RPMI7951 (cell line): Measurements from ENCODE around the gene QKI. TPM values are rescaled to one million over a fixed set of nuclear protein-coding genes. Genes with fewer than 3 reads are reported as not detected.
"Not testable (repeated sequence)": the region's sequence is repeated elsewhere in the genome, so short reads cannot be mapped to it uniquely, and the experiment has no call there.

ENCODE experiments used
- DNase-seq: peaks from one replicate; pipeline ENCODE4 v3.0.0-alpha.2; 2012; ENCODE audit warnings: low read depth
- total RNA-seq: library from RNA; depleted of rRNA; stranded (reverse); fragments of >200 nt; shearing (Covaris generic); gene quantifications from 2 replicates; pipeline ENCODE4 v1.2.3, GENCODE V29; 2014

Gene QKI
- total RNA-seq, 1 experiment from 2014 or later: 192 TPM

DNA sequence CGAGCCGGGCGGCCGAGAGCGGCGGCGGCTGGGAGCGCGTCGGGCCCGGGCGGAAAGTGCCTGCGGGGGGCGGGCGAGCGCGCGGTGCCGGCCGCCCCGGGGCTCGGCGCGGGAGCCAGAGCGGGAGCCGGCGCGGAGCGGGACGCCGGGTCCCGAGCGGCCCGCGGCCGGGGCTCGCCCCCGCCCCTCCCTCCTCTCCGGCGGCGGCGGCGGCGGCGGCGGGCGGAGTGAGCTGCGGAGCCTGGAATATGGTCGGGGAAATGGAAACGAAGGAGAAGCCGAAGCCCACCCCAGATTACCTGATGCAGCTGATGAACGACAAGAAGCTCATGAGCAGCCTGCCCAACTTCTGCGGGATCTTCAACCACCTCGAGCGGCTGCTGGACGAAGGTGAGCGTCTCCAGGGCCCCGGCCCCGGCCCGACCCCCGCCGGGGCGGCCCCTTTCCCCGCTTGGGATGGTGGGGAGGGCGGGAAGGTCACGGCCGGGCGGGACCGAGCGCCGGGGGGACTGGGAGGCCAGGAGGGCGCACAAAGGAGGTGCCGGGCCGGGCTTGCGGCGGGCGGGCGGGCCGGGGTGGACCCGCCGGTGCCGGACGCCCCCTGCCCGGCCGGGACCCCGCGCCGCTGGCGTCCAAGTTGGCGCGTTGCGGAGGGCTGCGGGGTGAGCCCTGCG lies 565 bp downstream of the QKI start:
- DNase-seq: no peak

DNA sequence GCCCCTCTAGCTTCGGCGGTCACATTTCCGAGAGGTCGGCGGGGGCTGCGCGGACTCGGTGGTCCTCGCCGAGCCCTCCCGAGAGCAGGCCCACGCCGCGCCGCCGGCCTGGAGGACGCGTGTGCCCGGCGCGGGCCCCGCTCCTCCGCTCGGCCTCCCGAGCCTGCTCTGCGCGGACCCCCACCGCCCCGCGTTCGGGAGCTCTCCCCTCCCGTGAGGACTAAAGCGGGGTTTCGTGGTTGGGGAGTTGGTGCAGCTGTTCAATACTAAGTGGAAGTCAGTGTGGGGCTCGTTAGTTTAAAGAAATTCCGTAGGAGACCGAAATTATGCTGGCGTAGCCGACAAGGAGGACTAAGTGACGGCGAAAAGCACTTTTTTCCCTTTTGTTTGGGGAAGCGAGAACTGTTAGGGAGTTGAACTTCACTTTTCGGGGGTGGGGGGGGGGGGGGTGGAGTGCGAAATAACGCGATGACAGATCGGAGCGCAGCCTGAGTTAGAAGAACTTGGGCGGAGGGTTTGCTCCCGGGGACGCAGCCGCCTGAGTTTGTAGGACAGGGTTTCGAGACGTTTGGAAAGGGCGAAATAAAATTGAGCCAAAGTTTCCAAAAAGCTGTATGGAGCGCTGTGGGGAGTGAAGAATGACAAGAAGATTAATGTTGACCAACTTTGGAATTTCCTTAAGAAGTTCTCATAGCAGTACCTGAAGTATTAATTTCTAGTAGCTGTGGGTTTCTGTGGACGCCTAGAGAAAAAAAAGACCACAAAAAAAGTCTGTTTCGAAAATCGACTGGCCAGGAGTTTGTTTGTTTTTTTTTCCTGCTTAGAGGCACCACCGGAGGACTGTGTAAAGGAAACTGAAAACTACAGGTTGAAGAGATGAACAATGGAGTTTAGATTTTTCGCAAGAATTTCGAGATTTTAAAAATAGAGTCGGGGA lies 1.4 kb downstream of the QKI start:
- DNase-seq: peak; percentile 50

DNA sequence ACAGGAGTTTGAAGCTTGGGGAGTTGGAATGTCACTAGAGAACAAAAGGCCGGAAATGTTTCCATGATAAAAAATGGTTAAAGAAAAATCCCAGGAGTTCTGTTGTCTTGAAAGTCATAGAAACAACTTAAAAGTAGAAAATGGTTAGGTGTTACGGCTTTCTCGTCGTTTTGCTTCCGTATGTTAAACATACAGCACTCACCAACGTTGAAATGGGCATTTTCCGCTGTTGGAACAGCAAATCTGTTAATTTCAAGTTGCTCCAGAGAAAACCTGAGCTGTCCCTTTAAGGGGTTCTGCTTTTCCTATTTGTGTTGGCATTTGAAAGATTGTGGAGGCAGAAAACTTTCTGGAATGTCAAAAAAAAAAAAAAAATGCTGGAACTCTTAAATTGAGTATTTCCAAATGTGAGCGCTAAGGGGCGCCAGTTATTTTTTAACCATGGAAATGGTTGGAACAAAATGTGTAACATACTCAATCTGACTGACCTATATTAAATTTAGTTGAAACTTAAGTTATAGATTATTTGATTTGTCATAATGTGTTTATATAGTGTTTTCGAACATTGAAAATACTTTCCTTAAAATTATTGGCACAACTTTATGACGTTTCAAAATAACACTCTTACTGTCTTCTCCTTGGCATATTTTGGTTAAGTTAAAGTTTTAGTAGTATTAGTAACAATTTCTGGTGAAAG lies 2.2 kb downstream of the QKI start:
- peak; percentile 88 for DNase-seq

DNA sequence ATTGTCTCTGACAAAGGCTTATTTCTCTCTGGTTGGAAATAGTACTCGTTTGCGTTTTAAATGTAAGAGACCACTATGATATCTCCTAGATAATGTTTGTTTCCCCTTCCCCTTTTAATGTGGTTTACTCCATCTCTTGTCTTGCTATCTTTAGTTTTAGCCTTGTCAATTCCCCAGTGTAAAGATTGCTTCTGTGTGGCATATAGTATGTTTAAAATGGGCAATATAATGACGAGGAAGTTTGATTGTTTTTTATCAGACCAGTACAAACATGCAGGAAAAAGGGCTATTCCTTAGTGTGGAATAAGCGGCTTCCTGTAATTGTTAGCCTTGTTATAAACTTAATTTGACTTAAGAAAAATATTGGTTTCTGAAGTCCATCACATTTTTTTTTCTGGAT lies 3.1 kb downstream of the QKI start:
- DNase-seq: no peak

DNA sequence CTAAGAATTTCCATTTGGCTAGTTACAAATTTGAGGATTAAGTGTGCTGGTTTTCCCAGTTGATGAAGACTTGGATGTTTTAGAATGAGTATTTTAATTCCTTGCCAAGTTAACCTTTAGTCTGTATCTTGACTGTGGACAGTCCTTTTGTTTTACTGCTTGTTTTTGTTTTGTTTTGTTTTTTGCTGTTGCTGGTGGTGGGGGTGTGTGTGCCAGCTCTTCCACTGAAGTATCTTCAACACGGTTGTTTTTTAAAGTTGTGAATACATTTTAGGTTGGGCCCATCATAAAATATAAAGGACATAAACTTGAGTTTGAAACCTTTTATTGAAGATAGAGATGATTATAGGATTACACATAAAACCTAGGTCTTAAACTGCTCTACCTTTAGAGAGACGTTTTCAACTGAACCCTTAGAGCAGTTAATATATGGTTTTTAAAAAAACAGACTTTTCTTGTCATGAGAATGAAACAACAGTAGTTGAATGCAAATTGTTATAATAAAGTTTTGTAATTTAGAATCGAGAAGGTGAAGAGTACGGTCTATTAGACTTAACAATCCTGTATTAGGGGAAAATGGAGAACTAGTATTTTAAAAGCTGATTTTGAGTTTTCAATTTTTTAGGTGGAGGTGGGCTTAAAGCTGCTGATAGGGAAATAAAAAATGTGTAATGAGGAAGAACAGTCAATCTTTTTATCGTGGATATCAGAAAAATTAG lies 4.0 kb downstream of the QKI start:
- DNase-seq: no peak

DNA sequence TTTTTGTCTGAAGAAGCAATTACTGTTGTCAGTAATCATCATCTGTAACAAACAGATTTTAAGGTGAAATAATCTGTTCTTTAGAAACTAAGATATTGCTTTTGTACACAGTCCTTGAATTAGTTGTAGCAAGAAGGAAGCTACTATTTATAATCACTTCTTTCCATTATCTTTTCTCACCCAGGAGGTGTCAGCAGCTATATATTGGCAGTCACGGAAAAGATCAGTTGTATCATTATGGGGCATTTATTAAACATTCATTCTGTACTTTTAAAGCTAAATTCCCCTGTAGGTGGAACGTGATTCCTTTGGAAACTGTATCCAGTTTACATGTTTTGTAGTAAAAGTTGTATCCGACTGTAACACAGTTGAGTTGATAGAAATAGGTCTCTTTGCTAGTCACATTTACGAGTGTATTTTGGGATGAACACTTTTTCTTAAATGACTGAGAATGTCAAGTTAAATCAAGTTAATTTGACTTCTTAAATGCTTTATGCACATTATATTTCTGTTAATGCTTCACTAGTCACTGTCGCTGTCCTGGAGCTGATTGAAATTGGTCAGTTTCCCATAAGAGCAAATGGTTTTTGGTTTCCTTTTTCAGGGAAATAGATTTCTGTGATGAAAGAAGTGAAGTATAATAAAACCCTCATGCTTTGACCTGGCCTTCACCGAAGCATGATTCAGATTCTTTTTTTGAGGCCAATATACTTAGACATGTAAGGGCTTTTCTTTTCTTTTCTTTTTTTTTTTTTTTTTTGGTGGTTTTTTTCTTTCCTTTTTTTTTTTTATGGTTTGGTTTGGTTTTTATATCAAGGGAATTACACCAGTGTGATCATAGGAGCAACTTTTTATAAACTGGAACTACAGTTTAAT lies 5.1 kb downstream of the QKI start:
- DNase-seq: peak; percentile 53

DNA sequence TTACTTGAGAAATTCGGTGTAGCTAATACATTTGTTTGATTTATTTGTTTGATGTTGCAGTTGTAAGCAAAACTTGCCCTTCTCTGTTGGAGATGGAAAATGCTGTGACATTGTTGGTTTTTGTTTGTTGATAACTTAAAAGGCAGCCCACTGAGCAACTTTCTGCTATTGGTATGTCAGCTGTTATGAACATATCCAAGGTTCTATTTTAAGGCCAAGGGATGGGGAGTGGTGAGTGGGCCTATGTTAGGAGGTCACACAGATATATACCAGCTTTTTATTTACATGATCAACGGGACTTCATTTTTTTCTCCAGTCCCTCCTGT lies 5.7 kb downstream of the QKI start:
- no peak for DNase-seq

DNA sequence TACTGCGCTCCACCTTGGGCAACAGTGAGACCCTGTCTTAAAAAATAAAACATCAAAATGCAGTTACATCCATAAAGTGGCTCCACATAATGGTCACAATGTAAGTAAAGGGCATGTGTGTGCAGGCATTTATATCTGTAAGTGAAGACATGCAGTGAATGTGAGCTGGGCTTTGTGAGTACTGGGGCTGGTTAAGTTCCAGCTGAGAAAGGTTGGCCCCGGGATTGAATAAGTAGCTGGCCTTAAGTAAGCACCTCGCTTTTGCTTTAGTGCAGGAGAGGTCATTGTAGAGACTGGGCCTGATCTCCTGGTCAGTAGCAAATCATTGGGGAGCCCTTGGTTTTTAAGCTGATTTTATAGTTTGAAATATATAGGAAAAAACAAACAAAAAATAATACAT lies 8.0 kb downstream of the QKI start:
- DNase-seq: no peak

DNA sequence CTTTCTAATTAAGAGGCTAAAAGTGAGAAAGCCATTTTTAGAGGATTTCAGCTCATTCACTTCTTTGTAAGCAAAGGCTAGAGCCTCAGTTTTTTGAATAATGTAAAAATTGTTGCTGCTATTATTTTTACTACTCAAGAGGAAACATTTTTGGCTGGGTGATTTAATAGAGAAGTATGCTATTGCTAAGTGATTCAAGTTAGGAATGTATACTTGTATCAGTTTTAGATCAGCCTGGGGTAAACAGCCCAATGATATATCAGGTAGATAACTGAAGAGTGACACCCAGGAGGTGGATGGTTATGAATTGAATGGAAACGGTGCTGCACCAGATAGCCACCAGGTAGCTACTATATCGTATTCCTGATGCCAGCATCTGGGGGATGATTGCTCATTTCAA lies 9.2 kb downstream of the QKI start:
- no peak for DNase-seq

DNA sequence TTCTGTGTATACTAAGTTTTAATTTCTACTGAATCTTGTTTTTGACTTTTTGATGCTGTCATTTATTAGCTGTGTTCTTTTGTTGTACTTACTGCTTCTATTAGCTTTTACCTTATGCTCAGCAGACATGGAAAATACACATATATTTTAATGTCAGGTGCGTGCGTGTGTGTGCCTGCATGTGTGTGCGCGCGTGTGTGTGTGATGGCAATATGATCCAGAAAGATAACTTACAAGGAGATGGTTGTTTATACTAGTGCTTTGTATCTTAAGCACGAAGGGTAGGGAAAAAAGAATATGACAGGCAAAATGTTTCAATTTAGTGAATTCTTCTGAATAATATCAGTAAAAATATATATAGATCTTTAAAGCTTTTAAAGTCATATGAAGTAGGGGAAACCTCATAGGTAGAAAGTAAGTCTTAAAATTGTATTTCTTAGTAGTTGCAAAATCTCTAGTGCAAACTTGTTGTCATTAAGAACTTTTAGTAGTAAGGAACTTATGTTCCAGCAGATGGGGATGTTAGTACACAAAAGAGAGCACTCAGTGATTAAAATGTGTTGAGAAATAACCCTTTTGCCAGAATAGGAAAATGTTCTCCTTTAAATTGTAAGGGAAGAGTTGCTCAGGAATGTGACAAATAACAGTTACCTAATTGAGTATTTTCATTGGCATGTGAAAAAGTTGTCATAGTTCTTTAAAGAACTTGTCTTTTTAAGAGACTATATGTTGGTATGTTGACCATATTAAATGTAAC lies 13.2 kb downstream of the QKI start:
- DNase-seq: peak; percentile 64

DNA sequence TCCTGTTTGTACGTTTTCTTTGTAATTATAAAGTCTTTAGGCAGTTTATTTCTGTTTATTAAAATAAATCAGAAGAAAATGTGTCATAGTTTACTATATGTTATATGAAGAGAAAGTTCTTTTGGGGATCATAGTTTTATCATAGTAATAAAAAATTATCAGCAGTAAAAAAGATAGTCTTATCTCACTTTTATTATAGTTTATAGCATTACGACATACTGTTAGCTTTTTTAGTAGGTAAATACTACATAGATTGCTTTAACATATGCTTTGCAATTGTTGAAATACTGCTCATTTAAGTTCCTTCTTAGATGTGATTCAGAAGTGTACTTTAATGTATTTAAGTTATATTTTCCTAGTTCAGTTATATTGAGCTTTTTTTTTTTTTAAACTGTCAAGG lies 13.9 kb downstream of the QKI start:
- no peak for DNase-seq

DNA sequence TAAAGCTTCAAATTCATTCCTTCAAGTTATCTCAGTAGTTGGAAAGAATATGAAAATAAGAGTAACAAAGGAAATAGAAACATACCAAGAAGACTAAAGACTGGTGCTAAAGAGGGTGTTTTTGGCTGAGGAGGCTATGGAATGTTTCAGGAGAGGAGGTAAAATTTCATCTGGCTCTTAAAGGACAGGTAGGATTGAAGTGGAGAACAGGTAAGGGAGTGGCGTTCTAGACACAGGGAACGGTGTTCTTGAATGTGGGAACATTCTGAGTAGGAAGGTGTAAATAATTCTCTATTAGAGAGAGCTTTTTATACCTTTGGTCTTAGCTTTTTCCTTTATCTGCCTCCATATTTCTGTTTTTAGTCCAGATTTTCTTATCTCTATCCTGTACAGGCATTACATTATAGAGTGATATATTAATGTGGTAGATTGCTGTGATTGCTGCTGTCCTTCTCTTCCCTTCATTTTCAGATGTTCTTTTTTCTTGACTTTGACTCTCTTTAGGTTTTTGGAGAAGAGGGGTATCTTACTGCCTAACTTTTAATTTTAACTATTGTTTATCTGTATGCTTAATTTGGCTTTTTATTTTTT lies 15.4 kb downstream of the QKI start:
- no peak for DNase-seq

DNA sequence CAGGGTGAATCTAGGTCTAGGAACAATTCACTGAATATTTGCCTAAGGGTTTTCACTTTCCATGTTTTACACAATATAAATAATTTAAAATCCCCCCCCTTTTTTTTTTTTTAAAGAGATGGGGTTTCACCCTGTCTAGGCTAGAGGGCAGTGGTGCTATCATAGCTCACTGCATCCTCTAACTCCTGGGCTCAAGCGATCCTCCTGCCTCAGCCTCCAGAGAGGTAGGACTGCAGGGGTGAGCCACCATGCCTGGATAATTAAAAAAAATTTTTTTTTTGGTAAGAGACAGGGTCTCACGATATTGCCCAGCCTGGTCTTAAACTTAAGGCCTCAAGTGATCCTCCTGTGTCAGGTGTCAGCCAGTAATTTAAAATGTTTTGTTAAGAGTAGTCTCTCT lies 17.8 kb downstream of the QKI start:
- no peak for DNase-seq

DNA sequence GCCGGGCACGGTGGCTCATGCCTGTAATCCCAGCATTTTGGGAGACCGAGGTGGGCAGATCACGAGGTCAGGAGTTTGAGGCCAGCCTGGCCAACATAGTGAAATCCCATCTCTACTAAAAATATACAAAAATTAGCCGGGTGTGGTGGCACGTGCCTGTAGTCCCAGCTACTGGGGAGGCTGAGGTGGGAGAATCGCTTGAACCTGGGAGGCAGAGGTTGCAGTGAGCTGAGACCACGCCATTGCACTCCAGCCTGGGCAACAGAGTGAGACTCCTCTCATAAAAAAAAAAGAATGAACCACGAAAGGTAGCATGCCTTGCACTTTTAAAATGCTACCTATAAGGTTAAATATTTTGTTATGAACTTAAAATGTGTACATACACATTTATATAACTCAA lies 19.0 kb downstream of the QKI start:
- DNase-seq: not testable (repeated sequence)

DNA sequence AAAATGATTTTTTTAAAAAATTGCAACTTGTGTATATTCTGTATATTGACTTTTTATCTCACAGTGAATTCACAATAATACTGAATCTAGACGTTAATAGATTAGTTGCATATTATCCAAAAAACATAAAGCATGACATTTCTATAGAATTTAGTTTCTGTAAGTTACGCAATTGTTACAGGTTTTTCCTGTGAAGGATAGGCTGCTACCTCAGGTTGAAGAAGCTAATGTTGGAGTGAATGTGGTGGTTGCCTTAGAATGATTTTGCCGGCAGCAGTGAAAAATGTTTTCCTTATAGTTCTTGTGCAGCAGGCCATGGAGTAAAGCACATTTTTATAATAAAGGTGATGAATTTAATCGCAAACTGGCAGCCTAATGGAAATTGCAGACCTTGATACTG lies 20.5 kb downstream of the QKI start:
- no peak for DNase-seq

DNA sequence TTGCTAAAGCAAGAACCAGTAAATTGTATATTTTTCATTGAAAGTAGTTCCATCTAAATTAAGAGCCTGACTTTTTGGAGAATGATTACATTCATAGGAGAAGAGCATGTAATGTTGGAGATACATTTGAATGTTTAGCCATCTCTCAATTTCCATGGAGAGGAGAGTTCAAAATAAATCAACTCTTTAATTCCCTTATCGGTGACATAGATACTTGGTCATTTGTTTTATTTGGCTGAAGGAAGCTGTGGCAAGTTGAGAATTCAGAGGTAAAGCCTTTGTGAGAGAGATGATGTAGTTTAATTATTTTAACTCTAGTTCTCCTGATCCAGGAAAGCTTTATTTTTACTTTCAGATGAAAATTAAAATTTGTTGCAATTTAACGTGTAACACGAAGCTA lies 22.3 kb downstream of the QKI start:
- DNase-seq: no peak

DNA sequence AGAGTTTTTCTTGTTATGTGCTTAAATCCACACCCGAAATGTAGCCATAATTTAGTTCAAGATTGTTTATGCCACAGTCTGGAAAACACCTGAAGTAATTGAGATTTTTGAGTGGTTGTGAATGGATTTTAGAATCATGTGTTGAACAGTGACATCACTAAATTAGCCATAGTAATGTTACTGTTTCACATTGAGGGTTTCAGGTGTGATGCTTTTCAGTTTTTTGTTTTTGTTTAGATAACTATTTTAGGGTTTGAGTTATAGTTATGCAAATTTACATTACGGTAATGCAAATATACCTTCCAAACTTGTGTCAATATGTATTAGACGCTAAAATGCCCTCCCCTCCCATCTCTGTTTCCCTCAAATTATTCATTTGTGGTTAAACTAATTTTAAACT lies 22.9 kb downstream of the QKI start:
- DNase-seq: no peak

DNA sequence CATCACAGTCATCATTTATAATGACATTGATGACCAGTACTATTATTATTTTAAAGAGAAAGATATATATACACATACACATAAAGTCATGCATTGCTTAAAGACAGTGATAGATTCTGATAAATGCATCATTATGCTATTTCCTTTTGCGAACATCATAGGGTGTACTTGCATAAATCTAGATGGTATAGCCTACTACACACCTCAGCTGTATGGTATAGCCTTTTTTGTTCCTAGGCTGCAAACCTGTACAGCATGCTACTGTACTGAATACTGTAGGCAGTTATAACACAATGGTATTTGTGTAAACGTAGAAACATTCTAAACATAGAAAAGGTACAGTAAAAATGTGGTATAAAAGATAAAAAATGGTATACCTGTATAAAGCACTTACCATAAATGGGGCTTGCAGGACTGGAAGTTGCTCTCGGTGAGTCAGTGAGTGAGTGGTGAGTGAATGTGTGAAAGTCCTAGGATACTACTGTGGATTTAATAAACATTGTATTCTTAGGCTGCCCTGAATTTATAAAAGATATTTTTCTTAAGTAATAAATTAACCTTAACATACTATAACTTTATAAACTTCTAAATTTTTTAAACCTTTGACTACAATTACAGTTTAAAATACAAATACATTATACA lies 23.9 kb downstream of the QKI start:
- no peak for DNase-seq

DNA sequence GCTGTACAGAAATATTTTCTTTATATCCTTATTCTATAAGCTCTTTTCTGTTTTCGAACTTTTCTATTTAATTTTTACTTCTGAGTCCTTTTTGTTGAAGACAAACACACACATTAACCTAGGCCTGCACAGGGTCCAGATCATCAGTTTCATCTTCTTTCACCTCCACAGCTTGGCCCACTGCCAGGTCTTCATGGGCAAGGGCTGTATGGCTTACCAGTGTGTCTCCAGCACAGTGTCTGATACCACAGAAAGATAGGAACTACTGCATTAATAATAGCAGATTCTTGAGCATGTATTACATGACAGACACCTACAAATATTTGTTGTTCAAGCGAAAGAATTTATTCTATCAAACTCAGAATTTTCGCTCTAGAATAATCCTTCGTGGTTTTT lies 24.4 kb downstream of the QKI start:
- peak; percentile 52 for DNase-seq

DNA sequence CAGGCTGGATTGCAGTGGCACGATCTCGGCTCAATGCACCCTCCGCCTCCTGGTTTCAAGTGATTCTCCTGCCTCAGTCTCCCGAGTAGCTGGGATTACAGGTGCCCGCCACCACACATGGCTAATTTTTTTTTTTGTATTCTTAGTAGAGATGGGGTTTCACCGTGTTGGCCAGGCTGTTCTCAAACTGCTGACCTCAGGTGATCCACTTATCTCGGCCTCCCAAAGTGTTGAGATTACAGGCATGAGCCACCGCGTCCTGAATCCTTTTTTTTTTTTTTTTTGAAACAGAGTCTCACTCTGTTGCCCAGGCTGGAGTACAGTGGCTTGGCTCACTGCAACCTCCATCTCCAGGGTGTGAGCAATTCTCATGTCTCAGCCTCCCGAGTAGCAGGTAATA lies 24.9 kb downstream of the QKI start:
- not testable (repeated sequence) for DNase-seq
